ENCODE data around the gene NMNAT3.

NMNAT3 gene

GRCh38 chr3:139577909-139578308 lies 99.9 kb downstream of the NMNAT3 start:
- DNase-seq (ENCODE audit: low read depth), result no peak

- no peak for DNase-seq (ENCODE audit: low read depth)
Observed at GRCh38 chr3:139577346-139577745, 100.4 kb downstream of the NMNAT3 start.

- DNase-seq (ENCODE audit: low read depth), result no peak
Observed at GRCh38 chr3:139574026-139574947, 103.5 kb downstream of the NMNAT3 start.

DNA sequence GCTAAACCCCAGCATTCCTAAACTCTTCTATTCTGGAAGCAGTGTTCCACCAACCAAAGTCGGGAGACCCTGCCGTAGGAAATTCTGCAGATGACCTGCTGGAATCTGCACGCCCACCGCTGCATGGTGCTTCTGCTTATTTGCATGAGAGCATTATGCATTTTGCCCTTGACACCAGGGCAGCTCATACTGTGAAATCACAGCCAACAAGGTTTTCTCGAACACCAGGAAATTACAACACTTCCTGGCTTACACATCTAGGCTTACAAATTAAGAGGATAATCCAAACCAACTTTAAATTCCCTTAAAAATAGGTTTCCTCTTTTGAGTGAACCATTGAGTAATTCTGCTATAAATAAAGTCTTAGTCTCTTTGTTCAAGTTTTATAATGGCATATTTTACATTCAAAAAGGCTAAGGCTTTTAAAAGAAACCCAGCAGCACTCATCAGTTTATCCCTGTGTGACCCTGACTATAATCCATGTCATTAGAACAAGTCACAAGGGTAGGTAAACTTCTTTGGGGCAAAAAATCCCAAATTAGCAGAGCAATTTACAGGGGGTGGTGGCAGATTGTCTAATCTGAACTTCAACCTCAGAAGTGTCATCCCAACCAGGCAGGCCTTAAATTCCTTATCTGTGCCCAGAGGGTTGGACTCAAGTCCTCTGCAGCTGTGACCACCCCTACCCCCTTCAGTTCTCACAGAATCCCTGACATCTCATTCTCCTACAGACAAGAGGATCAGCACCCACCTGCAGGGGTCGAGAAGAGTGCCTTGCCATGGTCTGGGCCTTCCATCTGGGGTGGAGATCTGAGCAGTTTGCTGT lies 104.7 kb downstream of the NMNAT3 start:
- no peak for DNase-seq (ENCODE audit: low read depth)

DNA sequence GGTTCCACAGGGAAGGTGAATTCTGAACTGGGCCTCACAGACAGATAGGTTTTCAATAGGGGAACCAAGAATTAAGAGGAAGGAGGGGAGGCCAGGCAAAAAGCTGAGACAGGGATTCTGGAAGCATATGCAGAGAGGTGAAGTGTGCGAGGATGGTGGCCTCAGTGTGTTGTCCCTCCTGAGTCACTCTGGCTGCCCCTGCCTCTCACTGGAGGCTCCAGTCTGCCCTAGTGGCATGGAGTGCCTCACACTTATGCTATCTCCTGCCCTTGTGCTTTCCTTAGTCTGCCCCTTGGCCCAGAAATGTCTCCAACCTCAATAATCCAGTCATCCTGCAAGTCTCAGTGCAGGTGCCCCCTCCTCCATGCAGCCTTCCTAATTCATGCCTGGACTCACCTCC lies 106.1 kb downstream of the NMNAT3 start:
- no peak for DNase-seq (ENCODE audit: low read depth)

DNA sequence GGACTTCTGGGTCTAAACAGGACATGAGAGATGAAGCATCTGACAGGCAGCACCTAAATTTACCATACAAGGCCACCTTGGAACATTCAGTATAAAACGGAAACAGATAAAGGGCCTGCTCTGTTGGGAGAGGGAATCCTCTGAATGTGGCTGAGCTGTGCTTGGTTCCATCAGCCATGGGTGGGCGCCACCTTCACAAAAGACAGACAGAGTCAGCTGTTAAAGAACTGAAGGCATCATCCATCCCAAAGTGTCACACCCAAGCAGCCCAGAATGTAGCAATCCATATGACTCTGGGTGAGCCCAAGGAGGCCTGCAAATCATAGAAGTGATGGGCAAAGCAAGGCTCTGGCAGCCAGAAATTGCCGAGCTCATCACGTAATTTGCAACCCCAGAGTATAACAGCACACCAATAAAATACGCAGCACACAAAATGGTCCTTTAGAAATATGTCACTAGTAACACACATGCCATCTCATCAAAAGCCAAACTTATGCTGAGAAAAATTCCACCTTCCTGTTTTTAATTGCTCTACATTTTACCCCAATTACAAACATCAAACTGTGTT lies 113.4 kb downstream of the NMNAT3 start:
- no peak for DNase-seq (ENCODE audit: low read depth)

DNA sequence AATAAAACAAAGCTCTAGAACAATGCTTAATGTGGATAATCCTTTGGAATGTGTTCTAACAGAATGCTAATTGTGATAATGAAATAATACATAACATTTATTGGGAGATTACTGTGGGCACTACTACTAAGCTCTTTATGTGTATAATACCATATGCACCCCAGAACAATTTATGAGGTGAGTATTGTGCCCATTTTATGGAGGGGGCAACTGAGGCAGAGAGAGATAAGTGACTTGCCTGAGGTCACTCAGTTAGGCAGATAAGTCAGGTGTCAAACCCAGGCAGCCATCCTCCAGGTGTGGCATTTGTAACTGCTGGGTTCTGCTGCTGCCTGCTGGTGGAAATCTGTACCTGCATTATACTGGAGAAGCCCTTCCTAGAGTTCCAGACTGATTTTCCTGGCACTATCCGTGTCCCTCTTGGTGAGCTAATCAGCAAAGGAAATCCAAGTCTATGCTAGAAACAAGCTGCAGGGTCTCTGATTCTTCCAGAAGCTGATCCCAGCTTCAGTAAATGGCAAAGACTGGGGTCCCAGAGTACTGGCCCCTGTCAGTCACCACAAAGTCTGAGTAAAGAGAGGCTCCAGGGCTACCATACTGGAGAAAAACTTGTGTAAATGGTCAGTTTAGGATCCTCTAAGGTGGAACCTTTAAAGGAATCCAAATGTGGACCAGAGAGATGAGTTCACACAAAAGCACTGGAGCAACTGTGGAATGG lies 115.7 kb downstream of the NMNAT3 start:
- DNase-seq (ENCODE audit: low read depth), result peak; percentile 12

GRCh38 chr3:139561255-139561817 lies 116.4 kb downstream of the NMNAT3 start:
- DNase-seq (ENCODE audit: low read depth), result no peak

- DNase-seq (ENCODE audit: low read depth), result no peak
Observed at GRCh38 chr3:139560411-139560810, 117.4 kb downstream of the NMNAT3 start.

DNA sequence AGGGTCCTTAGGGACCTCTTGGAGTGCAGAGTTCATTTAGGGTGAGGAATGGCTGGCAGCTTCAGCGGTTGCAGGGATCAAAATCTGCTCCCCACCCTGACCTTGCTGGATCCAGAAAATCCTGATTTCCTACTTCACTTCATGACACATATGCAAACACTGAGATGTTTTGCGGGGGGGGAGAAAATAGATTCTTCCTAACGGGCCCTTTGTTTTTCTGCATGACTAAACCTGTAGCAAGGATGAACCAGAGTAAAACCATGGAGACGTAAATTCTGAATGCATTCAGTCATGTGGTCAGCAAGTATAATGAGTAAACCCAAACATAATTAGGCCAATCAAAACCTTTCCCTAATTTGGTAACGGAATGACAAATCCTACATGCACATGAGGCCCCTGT lies 118.2 kb downstream of the NMNAT3 start:
- DNase-seq (ENCODE audit: low read depth), result no peak

GRCh38 chr3:139558351-139559266 lies 119.2 kb downstream of the NMNAT3 start:
- no peak for DNase-seq (ENCODE audit: low read depth)

GRCh38 chr3:139557041-139557440 lies 120.7 kb downstream of the NMNAT3 start:
- no peak for DNase-seq (ENCODE audit: low read depth)

DNA sequence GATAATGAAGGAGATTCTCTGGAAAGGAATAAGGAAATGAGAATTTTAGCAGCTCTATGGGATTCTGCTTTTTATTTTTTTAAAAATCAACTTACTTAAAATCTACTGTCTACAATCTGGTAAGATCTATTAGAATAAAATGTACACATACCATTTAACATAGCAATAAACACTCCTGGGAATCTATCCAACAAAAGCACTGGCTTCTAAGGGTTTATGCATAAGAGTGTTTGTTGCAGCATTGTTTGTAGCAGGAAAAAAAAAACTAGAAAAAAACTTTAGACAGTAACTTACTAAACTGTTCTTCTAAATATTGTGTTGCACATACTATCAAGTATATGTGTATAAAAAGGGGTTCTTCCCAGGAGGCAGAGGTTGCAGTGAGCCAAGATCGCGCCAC lies 122.5 kb downstream of the NMNAT3 start:
- DNase-seq (ENCODE audit: low read depth), result no peak

DNA sequence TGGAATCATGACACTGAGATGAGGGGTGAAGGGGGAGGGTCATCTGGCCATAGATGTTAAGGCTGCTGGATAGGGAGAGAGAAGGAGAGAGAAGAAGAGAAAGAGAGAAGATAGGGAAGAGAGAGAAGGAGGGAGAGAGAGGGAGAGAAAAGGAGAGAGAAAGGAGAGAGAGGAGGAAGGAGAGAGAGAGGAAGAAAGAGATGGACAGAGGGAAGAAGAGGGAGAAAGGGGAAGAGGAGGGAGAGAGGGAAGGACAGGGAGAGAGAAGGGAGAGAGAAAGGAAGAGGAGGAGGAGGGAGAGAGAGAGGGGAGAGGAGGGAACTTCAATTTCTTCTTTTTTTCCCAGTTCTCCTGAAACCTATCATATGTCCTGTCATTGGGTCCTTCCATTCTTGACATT lies 123.1 kb downstream of the NMNAT3 start:
- DNase-seq (ENCODE audit: low read depth), result no peak

- DNase-seq (ENCODE audit: low read depth), result no peak
Observed at GRCh38 chr3:139552632-139553365, 125.0 kb downstream of the NMNAT3 start.

DNA sequence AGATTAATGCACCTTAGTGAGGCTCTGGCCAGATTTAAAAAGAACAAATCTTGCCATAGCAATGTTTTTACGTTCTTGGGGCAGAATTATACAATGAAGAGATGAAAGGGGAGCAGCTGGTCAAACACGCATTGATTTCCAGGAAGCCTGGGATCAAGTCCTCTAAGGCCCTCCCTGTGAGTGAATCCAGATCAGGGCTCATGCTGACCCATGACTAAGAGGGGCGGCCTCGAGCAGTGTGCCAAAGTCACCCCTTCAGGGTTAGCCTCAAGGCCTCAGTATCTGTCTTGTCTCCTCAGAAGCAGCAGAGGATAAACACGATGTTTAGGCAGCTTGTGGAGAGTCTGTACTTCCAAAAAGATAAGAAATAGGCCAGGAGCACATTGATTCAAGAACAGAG lies 129.0 kb downstream of the NMNAT3 start:
- no peak for DNase-seq (ENCODE audit: low read depth)

DNA sequence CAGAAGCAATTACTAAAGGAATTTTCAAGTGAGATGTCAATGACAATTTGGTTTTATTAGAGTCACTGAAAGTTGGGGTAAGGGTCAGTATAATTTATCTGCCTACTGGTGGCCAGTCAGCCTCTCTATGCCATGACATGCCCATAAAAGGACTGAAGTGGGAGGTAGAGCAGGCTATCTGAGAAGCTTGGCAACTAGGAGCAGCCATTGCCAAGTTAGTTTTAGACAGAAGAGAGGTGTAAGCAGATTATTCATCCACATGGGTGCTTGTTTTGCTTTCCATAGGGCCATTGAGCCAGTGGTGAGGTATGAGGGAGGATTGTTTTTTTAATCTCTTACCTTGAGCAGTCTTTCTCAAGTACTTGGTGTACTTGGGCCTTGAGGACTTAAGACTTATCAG lies 130.1 kb downstream of the NMNAT3 start:
- DNase-seq (ENCODE audit: low read depth), result no peak

DNA sequence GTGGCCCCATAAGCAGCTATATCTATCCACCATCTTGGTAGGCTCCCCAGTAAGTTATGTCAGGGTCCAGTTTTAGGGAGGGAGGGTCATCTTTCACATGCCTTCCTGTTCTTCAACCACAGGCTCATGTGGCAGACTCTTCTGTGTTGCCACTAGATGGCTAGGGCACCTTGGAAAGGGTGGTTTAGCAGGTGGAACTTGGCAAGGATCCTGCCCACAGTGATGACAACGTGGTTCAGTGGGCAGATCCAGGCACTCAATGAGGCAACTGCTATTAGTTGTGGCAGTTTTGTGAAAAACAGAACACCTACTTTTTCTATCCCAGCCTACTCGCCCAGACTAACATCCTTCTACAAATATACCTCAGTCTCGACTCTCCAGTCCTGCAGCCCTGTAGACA lies 131.0 kb downstream of the NMNAT3 start:
- DNase-seq (ENCODE audit: low read depth), result no peak

GRCh38 chr3:139541532-139542288 lies 136.1 kb downstream of the NMNAT3 start:
- DNase-seq (ENCODE audit: low read depth), result no peak
